HEK293T (cell line): ENCODE data around the gene NOTCH2.

ENCODE experiments used
- CTCF ChIA-PET: fragments of 350-600 bp; formaldehyde crosslinking; extraction: SDS; loops from one replicate; lab custom pipeline; 2021; ENCODE audit warnings: antibody characterized with exemption, inconsistent platforms; lab: Yijun Ruan, JAX
- POLR2A ChIA-PET: fragments of 350-600 bp; formaldehyde crosslinking; extraction: SDS; loops from one replicate; lab custom pipeline; 2020; ENCODE audit warnings: antibody characterized with exemption, inconsistent platforms; lab: Yijun Ruan, JAX
- DNase-seq: peaks from one replicate; pipeline ENCODE4 v3.0.0; 2012; ENCODE audit warnings: mixed read lengths; ENCODE audit errors: extremely low spot score
- ARNT ChIP-seq: fragments of 450-650 bp; IDR thresholded peaks from 2 replicates; pipeline ENCODE4 v1.6.1; 2017; ENCODE audit warnings: mild to moderate bottlenecking
- BHLHE40 ChIP-seq: fragments of 450-650 bp; IDR thresholded peaks from 2 replicates; pipeline ENCODE4 v1.6.1; 2016; ENCODE audit warnings: mild to moderate bottlenecking, moderate library complexity, borderline replicate concordance
- CTBP1 ChIP-seq: fragments of 450-650 bp; IDR thresholded peaks from 2 replicates; pipeline ENCODE4 v1.6.1; 2016; ENCODE audit warnings: borderline replicate concordance
- ELF4 ChIP-seq: fragments of 450-650 bp; IDR thresholded peaks from 2 replicates; pipeline ENCODE4 v1.6.1; 2017; ENCODE audit warnings: antibody characterized with exemption
- FOXA1 ChIP-seq: fragments of 450-650 bp; IDR thresholded peaks from 2 replicates; pipeline ENCODE4 v1.6.1; 2016; ENCODE audit warnings: mild to moderate bottlenecking
- FOXK2 ChIP-seq: fragments of 450-650 bp; IDR thresholded peaks from 2 replicates; pipeline ENCODE4 v1.6.1; 2016; ENCODE audit warnings: mild to moderate bottlenecking
- FOXM1 ChIP-seq: fragments of 450-650 bp; IDR thresholded peaks from 2 replicates; pipeline ENCODE4 v1.6.1; 2017; ENCODE audit warnings: mild to moderate bottlenecking, borderline replicate concordance
- HDGF ChIP-seq: fragments of 450-650 bp; IDR thresholded peaks from 2 replicates; pipeline ENCODE4 v1.6.1; 2017; ENCODE audit warnings: antibody characterized with exemption, borderline replicate concordance
- L3MBTL2 ChIP-seq: fragments of 450-650 bp; conservative IDR thresholded peaks from 2 replicates; pipeline ENCODE4 v1.6.1; 2016; ENCODE audit warnings: mild to moderate bottlenecking
- LEF1 ChIP-seq: fragments of 450-650 bp; IDR thresholded peaks from 2 replicates; pipeline ENCODE4 v1.6.1; 2017; ENCODE audit warnings: mild to moderate bottlenecking, borderline replicate concordance
- NFRKB ChIP-seq: fragments of 450-650 bp; IDR thresholded peaks from 2 replicates; pipeline ENCODE4 v1.6.1; 2016; ENCODE audit warnings: mild to moderate bottlenecking, moderate library complexity
- SP1 ChIP-seq: fragments of 450-650 bp; IDR thresholded peaks from 2 replicates; pipeline ENCODE4 v1.6.1; 2017
- SUZ12 ChIP-seq: fragments of 450-650 bp; IDR thresholded peaks from 2 replicates; pipeline ENCODE4 v1.6.1; 2016; ENCODE audit warnings: mild to moderate bottlenecking
- TARDBP ChIP-seq: fragments of 450-650 bp; IDR thresholded peaks from 2 replicates; pipeline ENCODE4 v1.6.1; 2016
- ZNF384 ChIP-seq: fragments of 450-650 bp; IDR thresholded peaks from 2 replicates; pipeline ENCODE4 v1.6.1; 2016
- TF ChIP-seq, protein P1 (sequence below): fragments of 450-650 bp; IDR thresholded peaks from 2 replicates; pipeline ENCODE4 v1.6.1; 2016

The NOTCH2 gene

DNA sequence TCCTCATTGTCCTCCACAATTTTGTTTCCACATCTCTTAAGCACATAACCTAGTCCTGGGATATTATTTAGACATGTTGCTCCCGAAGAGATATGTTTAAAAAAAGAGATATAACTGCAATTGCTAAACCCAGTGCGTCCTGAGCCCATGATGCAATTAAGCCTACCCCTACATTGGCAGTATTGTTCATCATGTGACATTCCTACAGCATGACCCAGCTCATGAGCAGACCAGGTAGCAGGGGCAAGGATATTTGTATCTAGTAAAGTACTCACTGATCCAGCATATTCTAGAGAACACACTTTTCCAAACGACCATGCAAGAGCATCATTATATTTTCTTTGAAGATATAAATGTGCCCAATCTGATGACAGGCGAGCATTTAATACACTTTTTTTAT lies 174.4 kb downstream of the NOTCH2 start:
- no peak for DNase-seq
- ChIA-PET POLR2A (no interaction called here), CTCF (no interaction called here)
- TF ChIP-seq ELF4 (no peak), NFRKB (no peak), FOXM1 (no peak)

DNA sequence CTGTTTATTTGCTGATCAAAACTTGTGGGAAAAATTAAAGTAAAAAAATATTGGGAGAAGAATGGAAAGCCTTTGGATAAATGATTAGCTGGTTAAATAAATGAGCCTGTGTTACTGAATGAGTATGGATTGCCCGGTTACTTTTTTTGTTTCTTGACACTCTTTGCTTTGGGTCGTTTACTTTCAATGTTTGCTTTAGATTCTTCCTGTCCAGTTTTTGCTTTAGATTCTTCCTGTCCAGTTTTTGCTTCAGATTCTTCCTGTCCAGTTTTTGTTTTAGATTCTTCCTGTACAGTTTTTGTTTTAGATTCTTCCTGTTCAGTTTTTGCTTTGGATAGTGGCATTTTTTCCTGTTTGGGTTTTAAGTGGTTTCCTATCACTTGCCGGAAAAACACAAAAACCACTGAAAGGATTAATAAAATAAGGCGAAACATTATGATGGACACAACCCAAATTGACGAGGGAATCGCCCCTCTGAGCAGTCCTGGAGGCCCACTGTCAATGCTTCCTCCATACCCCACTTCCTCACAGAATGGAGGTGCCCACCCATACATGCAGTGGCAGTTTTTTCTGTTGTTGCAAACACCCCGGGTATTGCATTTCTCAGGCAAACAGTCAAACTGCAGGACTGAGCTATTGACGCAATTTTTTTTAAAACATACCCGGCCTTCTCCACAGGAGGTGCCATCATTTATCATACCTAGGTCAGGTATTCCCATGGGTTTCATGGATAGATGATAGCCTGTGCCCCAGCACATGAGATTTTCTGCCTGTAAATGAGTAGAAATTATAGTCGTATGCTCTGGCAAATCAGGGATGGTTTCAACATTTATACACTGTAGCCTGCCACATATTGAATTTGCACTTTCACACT lies 175.4 kb downstream of the NOTCH2 start:
- POLR2A ChIA-PET: no interaction called here
- TF ChIP-seq HDGF (no peak), TARDBP (no peak), CTBP1 (no peak), SP1 (no peak), SUZ12 (no peak), ELF4 (no peak), FOXM1 (no peak), ARNT (no peak), FOXK2 (no peak), L3MBTL2 (no peak), LEF1 (no peak), ZNF384 (no peak), FOXA1 (no peak), BHLHE40 (no peak), NFRKB (no peak)
- TF ChIP-seq, protein P1, sequence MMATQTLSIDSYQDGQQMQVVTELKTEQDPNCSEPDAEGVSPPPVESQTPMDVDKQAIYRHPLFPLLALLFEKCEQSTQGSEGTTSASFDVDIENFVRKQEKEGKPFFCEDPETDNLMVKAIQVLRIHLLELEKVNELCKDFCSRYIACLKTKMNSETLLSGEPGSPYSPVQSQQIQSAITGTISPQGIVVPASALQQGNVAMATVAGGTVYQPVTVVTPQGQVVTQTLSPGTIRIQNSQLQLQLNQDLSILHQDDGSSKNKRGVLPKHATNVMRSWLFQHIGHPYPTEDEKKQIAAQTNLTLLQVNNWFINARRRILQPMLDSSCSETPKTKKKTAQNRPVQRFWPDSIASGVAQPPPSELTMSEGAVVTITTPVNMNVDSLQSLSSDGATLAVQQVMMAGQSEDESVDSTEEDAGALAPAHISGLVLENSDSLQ: no peak
- no peak for DNase-seq
- CTCF ChIA-PET: no interaction called here

DNA sequence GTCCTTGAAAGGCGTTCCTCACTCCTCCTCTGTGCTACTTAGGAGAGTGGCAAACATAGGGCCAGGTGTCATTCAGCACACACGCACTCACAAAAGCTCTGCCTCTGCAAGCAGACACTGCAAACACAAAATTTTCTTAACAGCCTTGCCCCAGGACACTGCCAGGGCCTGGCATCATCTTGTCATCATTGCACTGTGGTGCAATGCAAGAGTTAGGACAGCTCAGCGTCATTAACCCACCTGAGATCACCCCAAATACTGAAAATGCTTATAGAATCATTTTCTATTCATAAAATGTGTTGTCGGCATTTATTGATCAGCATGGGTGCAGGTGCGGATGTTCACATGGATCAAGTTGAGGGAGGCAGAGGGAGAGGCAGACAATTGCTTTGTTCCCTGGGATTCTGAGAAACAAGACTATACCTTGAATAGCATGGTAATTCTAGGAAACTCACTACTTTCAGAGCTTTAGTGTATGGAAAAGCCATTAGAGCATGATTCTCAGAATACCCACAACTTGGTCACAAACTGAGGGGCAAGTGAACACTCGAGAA lies 176.1 kb downstream of the NOTCH2 start:
- TF ChIP-seq ARNT (no peak), SUZ12 (no peak), FOXA1 (no peak), BHLHE40 (no peak), CTBP1 (no peak), ZNF384 (no peak), SP1 (no peak), TARDBP (no peak), L3MBTL2 (no peak), ELF4 (no peak), FOXK2 (no peak), LEF1 (no peak), NFRKB (no peak), HDGF (no peak)
- TF ChIP-seq, protein P1: no peak
- ChIA-PET POLR2A (no interaction called here), CTCF (no interaction called here)
- DNase-seq: no peak

DNA sequence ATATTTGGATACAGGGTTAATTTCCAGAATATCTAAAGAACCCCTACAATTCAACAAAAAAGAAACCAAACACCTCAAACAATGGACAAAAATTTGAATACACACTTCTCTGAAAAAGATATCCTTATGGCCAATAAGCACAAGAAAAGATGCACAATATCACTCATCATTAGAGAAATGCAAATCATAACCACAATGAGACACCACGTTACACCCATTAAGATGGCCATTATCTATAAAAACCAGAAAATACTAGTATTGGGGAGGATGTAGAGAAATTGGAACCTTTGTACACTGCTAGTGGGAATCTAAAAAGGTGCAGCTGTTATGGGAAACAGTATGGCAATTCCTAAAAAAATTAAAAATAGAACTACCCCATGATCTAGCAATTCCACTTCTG lies 178.1 kb downstream of the NOTCH2 start:
- ChIA-PET CTCF (no interaction called here), POLR2A (no interaction called here)
- DNase-seq: no peak
- TF ChIP-seq TARDBP (no peak), CTBP1 (no peak), ELF4 (no peak), FOXA1 (no peak), FOXK2 (no peak), BHLHE40 (no peak), NFRKB (no peak), L3MBTL2 (no peak), LEF1 (no peak), FOXM1 (no peak), HDGF (no peak), ZNF384 (no peak), ARNT (no peak), SUZ12 (no peak), SP1 (no peak)
- TF ChIP-seq, protein P1: no peak

GRCh38 chr1:119888476-119888875 lies 181.0 kb downstream of the NOTCH2 start:
- TF ChIP-seq HDGF (no peak), CTBP1 (no peak), NFRKB (no peak), FOXM1 (no peak), SUZ12 (no peak), ELF4 (no peak), L3MBTL2 (no peak), LEF1 (no peak), ZNF384 (no peak), ARNT (no peak), TARDBP (no peak), SP1 (no peak), FOXA1 (no peak), FOXK2 (no peak), BHLHE40 (no peak)
- TF ChIP-seq, protein P1: no peak
- CTCF ChIA-PET: no interaction called here
- POLR2A ChIA-PET: no interaction called here
- no peak for DNase-seq
